ENCODE measurements around the gene COL13A1. TPM values are rescaled to one million over a fixed set of nuclear protein-coding genes. Genes with fewer than 3 reads are reported as not detected.

The COL13A1 gene
- total RNA-seq, 1 donor from 2014 or later, result 0.43 TPM

DNA sequence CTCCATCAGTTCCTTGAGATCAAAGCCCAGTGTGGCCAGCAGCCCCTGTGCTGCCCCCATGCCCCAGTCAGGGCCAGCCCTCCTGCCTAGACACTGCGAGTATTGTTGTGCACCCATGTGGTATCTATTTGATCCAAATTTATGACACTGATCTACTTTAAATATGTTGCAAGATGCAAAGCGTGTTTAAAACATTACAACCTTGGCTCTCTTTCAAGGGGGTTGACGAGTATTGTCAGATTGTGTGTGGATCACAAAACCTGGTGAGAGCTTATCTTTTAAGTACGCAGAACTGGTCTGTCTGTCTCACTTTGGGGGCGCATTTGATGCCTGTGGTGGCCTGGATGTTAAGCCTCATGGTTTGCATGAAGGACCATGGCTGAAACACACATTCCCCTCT, 108.9 kb downstream of the COL13A1 start:
- Mint-ChIP-seq H3K4me3 (ENCODE audit: low read depth) (no peak overlapping the region), H3K4me1 (ENCODE audit: low read depth) (peaks cover 10% of the 10 kb centered on the region), H3K36me3 (ENCODE audit: insufficient read depth) (no peaks in the 10 kb centered on the region), H3K9me3 (ENCODE audit: low read depth) (no peaks in the 10 kb centered on the region), H3K27me3 (peaks cover 27% of the 10 kb centered on the region), H3K27ac (no peak overlapping the region)
- TF ChIP-seq, protein P1, sequence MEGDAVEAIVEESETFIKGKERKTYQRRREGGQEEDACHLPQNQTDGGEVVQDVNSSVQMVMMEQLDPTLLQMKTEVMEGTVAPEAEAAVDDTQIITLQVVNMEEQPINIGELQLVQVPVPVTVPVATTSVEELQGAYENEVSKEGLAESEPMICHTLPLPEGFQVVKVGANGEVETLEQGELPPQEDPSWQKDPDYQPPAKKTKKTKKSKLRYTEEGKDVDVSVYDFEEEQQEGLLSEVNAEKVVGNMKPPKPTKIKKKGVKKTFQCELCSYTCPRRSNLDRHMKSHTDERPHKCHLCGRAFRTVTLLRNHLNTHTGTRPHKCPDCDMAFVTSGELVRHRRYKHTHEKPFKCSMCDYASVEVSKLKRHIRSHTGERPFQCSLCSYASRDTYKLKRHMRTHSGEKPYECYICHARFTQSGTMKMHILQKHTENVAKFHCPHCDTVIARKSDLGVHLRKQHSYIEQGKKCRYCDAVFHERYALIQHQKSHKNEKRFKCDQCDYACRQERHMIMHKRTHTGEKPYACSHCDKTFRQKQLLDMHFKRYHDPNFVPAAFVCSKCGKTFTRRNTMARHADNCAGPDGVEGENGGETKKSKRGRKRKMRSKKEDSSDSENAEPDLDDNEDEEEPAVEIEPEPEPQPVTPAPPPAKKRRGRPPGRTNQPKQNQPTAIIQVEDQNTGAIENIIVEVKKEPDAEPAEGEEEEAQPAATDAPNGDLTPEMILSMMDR (IDR thresholded peaks at IDR 0.05; ENCODE audit: unreplicated experiment), result no peak
- DNase-seq (ENCODE audit: low spot score, unreplicated experiment), result no peak

DNA sequence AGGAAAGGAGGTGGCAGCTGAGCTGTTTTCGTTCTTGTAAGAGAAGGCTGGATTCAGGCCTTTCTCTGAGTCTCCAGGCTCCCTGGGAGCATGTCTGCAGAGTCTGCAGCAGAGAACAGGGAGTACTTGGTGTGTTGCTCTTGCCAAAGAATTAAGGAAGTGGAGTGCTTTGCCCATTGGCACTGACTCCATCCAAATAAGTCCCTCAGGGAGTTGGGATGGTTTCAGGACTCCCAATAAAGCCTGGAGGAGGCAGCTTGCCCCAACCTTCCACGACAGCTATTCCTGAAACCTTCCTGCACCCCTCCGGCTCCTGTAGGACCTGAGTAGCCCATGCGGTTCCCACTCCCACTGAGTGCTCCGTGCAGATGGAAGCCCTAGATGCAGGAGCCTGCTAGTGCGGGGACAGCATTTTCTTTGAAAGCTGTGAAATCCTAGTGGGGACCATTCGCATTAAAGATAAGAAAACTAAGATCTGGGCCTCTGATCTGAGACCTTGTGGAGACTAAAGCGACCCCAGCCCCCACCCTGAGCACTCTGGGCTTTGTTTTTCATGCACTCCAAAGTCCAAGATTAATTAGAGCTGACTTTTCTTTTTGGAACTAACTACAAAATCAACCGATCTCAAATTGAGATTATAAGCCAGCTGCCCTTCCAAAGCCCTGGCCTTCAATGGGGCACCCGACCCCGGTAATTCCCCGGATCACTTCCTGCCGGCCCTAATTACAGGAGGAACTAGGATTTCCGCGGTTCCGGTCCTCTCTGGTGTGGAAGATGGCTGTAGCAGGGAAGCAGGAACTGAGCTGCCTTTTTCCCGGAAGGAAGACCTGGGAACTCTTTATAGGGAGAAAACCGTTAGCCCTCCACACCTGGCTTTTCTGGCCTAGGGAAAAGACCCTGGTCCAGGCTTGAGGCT, 110.2 kb downstream of the COL13A1 start:
- TF ChIP-seq, protein P1 (IDR thresholded peaks at IDR 0.05; ENCODE audit: unreplicated experiment), result no peak
- no peak for DNase-seq (ENCODE audit: low spot score, unreplicated experiment)
- Mint-ChIP-seq H3K27ac (no peak overlapping the region), H3K36me3 (ENCODE audit: insufficient read depth) (no peaks in the 10 kb centered on the region), H3K4me1 (ENCODE audit: low read depth) (peaks cover 10% of the 10 kb centered on the region), H3K9me3 (ENCODE audit: low read depth) (no peaks in the 10 kb centered on the region), H3K4me3 (ENCODE audit: low read depth) (no peak overlapping the region), H3K27me3 (peaks cover 35% of the 10 kb centered on the region)

DNA sequence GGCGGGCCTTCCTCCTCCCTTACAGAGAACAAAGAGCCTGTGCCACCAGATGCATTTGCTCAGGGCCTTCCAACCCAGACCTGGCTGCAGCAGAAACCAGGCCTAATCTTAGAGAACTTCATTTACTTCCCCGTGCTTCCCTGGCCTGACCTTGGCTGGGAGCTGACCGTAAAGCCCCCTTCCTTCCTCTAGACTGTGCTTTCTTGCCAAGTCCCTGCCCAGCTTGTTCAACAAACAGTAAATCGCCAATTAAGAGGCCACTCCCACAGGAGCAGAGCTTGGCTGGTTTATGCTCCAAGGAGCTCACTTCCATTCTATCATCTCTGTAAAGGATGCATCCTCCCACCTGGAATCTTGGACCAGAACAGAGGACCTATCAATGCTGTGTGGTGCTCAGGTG, 110.9 kb downstream of the COL13A1 start:
- Mint-ChIP-seq H3K36me3 (ENCODE audit: insufficient read depth) (no peaks in the 10 kb centered on the region), H3K27me3 (peaks cover 35% of the 10 kb centered on the region), H3K27ac (no peak overlapping the region), H3K4me1 (ENCODE audit: low read depth) (peaks cover 10% of the 10 kb centered on the region), H3K4me3 (ENCODE audit: low read depth) (no peak overlapping the region), H3K9me3 (ENCODE audit: low read depth) (no peaks in the 10 kb centered on the region)
- TF ChIP-seq, protein P1 (IDR thresholded peaks at IDR 0.05; ENCODE audit: unreplicated experiment), result no peak
- no peak for DNase-seq (ENCODE audit: low spot score, unreplicated experiment)

- Mint-ChIP-seq H3K9me3 (ENCODE audit: low read depth) (no peaks in the 10 kb centered on the region), H3K27ac (no peak overlapping the region), H3K4me1 (ENCODE audit: low read depth) (peaks cover 10% of the 10 kb centered on the region), H3K4me3 (ENCODE audit: low read depth) (no peak overlapping the region), H3K27me3 (peaks cover 29% of the 10 kb centered on the region), H3K36me3 (ENCODE audit: insufficient read depth) (no peaks in the 10 kb centered on the region)
- no peak for DNase-seq (ENCODE audit: low spot score, unreplicated experiment)
- TF ChIP-seq, protein P1 (IDR thresholded peaks at IDR 0.05; ENCODE audit: unreplicated experiment), result no peak
Observed at GRCh38 chr10:69913606-69914382, 112.1 kb downstream of the COL13A1 start.

DNA sequence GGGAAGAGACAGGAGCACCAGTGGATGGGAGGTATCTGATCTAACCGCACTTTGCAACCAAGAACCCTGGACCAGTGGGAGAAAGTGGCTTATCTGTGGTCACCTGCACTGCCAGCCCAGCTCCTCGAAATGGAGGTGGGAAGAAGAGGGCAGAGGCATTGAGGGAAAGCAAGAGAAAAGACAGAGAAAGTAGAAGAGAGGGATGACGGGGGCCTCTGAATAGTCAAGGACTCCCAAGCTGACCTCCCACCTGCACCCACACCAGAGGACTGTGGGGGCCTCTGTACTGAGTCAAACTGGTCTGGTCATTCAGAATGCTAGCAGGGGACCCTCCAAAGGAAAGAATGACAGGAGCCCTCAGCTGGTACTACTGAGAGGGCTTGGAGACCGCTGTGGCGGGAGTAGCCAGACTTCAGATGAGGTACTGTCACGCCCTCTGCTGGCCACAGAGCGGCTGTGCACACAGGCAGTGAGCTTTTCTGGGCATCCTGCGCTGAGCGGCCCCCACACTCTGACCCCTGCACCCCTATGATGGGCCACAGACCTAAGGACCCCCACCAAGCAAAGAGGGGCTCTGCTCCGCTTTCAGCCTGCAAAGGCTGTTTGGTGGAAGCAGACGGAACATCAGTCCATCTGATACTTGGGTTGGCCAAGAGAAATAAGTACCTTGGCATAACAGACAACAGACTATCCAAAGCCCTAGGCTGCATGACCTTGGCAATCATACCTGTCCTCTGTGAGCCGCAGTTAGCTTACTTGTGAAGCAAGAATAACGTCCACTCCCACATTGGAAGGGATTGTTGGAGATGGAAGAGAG, 112.9 kb downstream of the COL13A1 start:
- H3K27me3 Mint-ChIP-seq, result peaks cover 23% of the 10 kb centered on the region
- H3K36me3 Mint-ChIP-seq (ENCODE audit: insufficient read depth), result no peaks in the 10 kb centered on the region
- DNase-seq (ENCODE audit: low spot score, unreplicated experiment), result peak; percentile 74
- H3K9me3 Mint-ChIP-seq (ENCODE audit: low read depth), result no peaks in the 10 kb centered on the region
- TF ChIP-seq, protein P1 (IDR thresholded peaks at IDR 0.05; ENCODE audit: unreplicated experiment), result peak; percentile 97
- no peak overlapping the region for H3K27ac Mint-ChIP-seq
- no peak overlapping the region for H3K4me3 Mint-ChIP-seq (ENCODE audit: low read depth)
- peaks cover 10% of the 10 kb centered on the region for H3K4me1 Mint-ChIP-seq (ENCODE audit: low read depth)

Measured in progenitor cell of endocrine pancreas (in vitro differentiated cells).